ENCODE data around the gene HPRT1. TPM values are rescaled to one million over a fixed set of nuclear protein-coding genes. Genes with fewer than 3 reads are reported as not detected.

HPRT1 gene
- total RNA-seq, 1 experiment from 2014 or later, result 38.2 TPM

- H3K27me3 Mint-ChIP-seq (ENCODE audit: low read depth), result peaks cover 4% of the 10 kb centered on the region; the same call in 1 of the 2 replicates
- no peak for DNase-seq (ENCODE audit: low spot score)
- peaks cover 25% of the 10 kb centered on the region for H3K4me1 Mint-ChIP-seq
- TF ChIP-seq ATF3 (CRISPR knock-in tag; conservative IDR thresholded peaks at IDR 0.05), result no peak
- TF ChIP-seq SP1 (CRISPR knock-in tag; conservative IDR thresholded peaks at IDR 0.05), result no peak
- TF ChIP-seq RELA (CRISPR knock-in tag; IDR thresholded peaks at IDR 0.05; ENCODE audit: borderline replicate concordance), result no peak
- TF ChIP-seq ZNF396 (CRISPR knock-in tag; IDR thresholded peaks at IDR 0.05; ENCODE audit: borderline replicate concordance), result no peak
- no peak for TF ChIP-seq CREB1 (CRISPR knock-in tag; IDR thresholded peaks at IDR 0.05)
- no peak for TF ChIP-seq ZNF281 (CRISPR knock-in tag; IDR thresholded peaks at IDR 0.05)
- TF ChIP-seq TEAD4 (CRISPR knock-in tag; IDR thresholded peaks at IDR 0.05), result no peak
- TF ChIP-seq CREM (CRISPR knock-in tag; IDR thresholded peaks at IDR 0.05), result no peak
- TF ChIP-seq ERG (CRISPR knock-in tag; IDR thresholded peaks at IDR 0.05), result no peak
- no peak for TF ChIP-seq ZNF232 (CRISPR knock-in tag; IDR thresholded peaks at IDR 0.05)
- no peak overlapping the region for H3K4me3 Mint-ChIP-seq
- no peak for ATAC-seq
- H3K27ac Mint-ChIP-seq, result no peak overlapping the region
- ChIA-PET CTCF (interaction anchor here (1.1 to 1.3 kb wide), 2 partner anchors 9 to 235 kb away, joined by 3 to 5 read pairs; no protein-coding TSS in a partner anchor), POLR2A (no interaction called here)
- no peaks in the 10 kb centered on the region for H3K9me3 Mint-ChIP-seq
- H3K36me3 Mint-ChIP-seq, result no peaks in the 10 kb centered on the region
Measured at GRCh38 chrX:134529481-134529880, 69.5 kb downstream of the HPRT1 start.

- Mint-ChIP-seq H3K9me3 (no peaks in the 10 kb centered on the region), H3K4me3 (no peak overlapping the region), H3K4me1 (peaks cover 25% of the 10 kb centered on the region), H3K27ac (no peak overlapping the region), H3K36me3 (no peaks in the 10 kb centered on the region), H3K27me3 (ENCODE audit: low read depth) (peaks cover 10% of the 10 kb centered on the region)
- ATAC-seq (no peak), DNase-seq (ENCODE audit: low spot score) (no peak)
- ChIA-PET CTCF (no interaction called here), POLR2A (no interaction called here)
- TF ChIP-seq TEAD4 (CRISPR knock-in tag; IDR thresholded peaks at IDR 0.05) (no peak), NFATC4 (CRISPR knock-in tag; IDR thresholded peaks at IDR 0.05) (no peak), ZNF425 (CRISPR knock-in tag; conservative IDR thresholded peaks at IDR 0.05) (no peak), MAX (CRISPR knock-in tag; IDR thresholded peaks at IDR 0.05) (no peak)
Measured at GRCh38 chrX:134530845-134531244, 70.9 kb downstream of the HPRT1 start.

- H3K4me3 Mint-ChIP-seq, result no peak overlapping the region
- ChIA-PET CTCF (no interaction called here), POLR2A (no interaction called here)
- H3K27me3 Mint-ChIP-seq (ENCODE audit: low read depth), result peaks cover 13% of the 10 kb centered on the region
- H3K36me3 Mint-ChIP-seq, result no peaks in the 10 kb centered on the region
- no peak for DNase-seq (ENCODE audit: low spot score)
- peak overlapping the region; percentile 36; the same call in 1 of the 2 replicates for H3K27ac Mint-ChIP-seq
- peak; percentile 51 for ATAC-seq
- H3K9me3 Mint-ChIP-seq, result no peaks in the 10 kb centered on the region
- H3K4me1 Mint-ChIP-seq, result peaks cover 27% of the 10 kb centered on the region
- TF ChIP-seq RELA (CRISPR knock-in tag; IDR thresholded peaks at IDR 0.05; ENCODE audit: borderline replicate concordance) (no peak), ZNF423 (CRISPR knock-in tag; IDR thresholded peaks at IDR 0.05) (peak; percentile 28; the same call in 1 of the 2 replicates)
Measured at GRCh38 chrX:134533352-134533751, 73.4 kb downstream of the HPRT1 start.
